HG02840 (cell line): Measurements from ENCODE around the gene MANSC1.
"Not testable (repeated sequence)": the region's sequence is repeated elsewhere in the genome, so short reads cannot be mapped to it uniquely, and the experiment has no call there.

ENCODE experiments used
- ATAC-seq: cut with Tn5 transposase; IDR thresholded peaks from one replicate; pipeline ENCODE4 v1.9.1; 2021; ENCODE audit warnings: mild to moderate bottlenecking, moderate library complexity, moderate number of reproducible peaks; ENCODE audit not compliant: unreplicated experiment, low FRiP score

Gene MANSC1

GRCh38 chr12:12365931-12366431, 15.9 kb upstream of the MANSC1 start:
- no peak for ATAC-seq

GRCh38 chr12:12365446-12365802, 15.4 kb upstream of the MANSC1 start:
- ATAC-seq: no peak

GRCh38 chr12:12364787-12365445, 14.9 kb upstream of the MANSC1 start:
- ATAC-seq: no peak

- no peak for ATAC-seq
Observed at GRCh38 chr12:12358528-12358927, 8.5 kb upstream of the MANSC1 start.

GRCh38 chr12:12357719-12358461, 7.8 kb upstream of the MANSC1 start:
- peak; percentile 8 for ATAC-seq

GRCh38 chr12:12356896-12357718, 7.1 kb upstream of the MANSC1 start, which contains the start of gene BORCS5:
Gene BORCS5 (plus strand): TSS chr12:12357078. CDS start chr12:12357452, 374 bp downstream.
- peak; percentile 90 for ATAC-seq

GRCh38 chr12:12356467-12356895, 6.4 kb upstream of the MANSC1 start:
- no peak for ATAC-seq

- ATAC-seq: no peak
Observed at GRCh38 chr12:12353807-12354206, 3.8 kb upstream of the MANSC1 start.

GRCh38 chr12:12353276-12353675, 3.2 kb upstream of the MANSC1 start:
- ATAC-seq: no peak

- ATAC-seq: not testable (repeated sequence)
Observed at GRCh38 chr12:12351468-12352185, 1.6 kb upstream of the MANSC1 start.

GRCh38 chr12:12350868-12351463, 924 bp upstream of the MANSC1 start:
- no peak for ATAC-seq

GRCh38 chr12:12338527-12339168, 11.4 kb downstream of the MANSC1 start:
- no peak for ATAC-seq

GRCh38 chr12:12336511-12336910, 13.5 kb downstream of the MANSC1 start:
- no peak for ATAC-seq

- ATAC-seq: no peak
Observed at GRCh38 chr12:12336049-12336411, 14.0 kb downstream of the MANSC1 start.

GRCh38 chr12:12334367-12335040, 15.5 kb downstream of the MANSC1 start:
- no peak for ATAC-seq

GRCh38 chr12:12333407-12334366, 16.4 kb downstream of the MANSC1 start:
- no peak for ATAC-seq

- ATAC-seq: no peak
Observed at GRCh38 chr12:12331896-12332295, 18.1 kb downstream of the MANSC1 start.

GRCh38 chr12:12331244-12331771, 18.7 kb downstream of the MANSC1 start:
- ATAC-seq: no peak
